ENCODE data around the gene ZKSCAN2.
A peak's percentile ranks its signal among the peaks of the same experiment; 100 is the strongest.

ZKSCAN2 gene

GRCh38 chr16:25257470-25257955 is at the start of gene ZKSCAN2:
Gene ZKSCAN2, minus strand, starts transcription at chr16:25257845. Its CDS starts 718 bp downstream, at chr16:25257127.
- Histone ChIP-seq H3K9me2 (ENCODE audit: low read depth, low read length) (no peaks in the 10 kb centered on the region), H3K9me3 (ENCODE audit: low read length) (no peaks in the 10 kb centered on the region), H3K27ac (ENCODE audit: low read depth, low read length, poor library complexity, severe bottlenecking) (peak within 1 kb of the TSS; percentile 83), H2AFZ (ENCODE audit: low read length) (no peak within 1 kb of the TSS), H3K4me3 (ENCODE audit: low read depth, low read length, poor library complexity, severe bottlenecking) (peak within 1 kb of the TSS; percentile 82), H3K9ac (ENCODE audit: low read length) (peak within 1 kb of the TSS; percentile 87), H3K4me2 (ENCODE audit: low read length) (peak within 1 kb of the TSS; percentile 98), H3K27me3 (ENCODE audit: insufficient read depth, low read length) (no peaks in the 10 kb centered on the region), H3F3A (ENCODE audit: insufficient read depth, low read length) (no peaks in the 10 kb centered on the region), H3K4me1 (ENCODE audit: insufficient read depth, low read length, severe bottlenecking) (peaks cover 43% of the 10 kb centered on the region), H3K79me2 (ENCODE audit: insufficient read depth, low read length) (peaks cover 23% of the 10 kb centered on the region), H4K20me1 (ENCODE audit: insufficient read depth, low read length) (no peaks in the 10 kb centered on the region), H3K36me3 (ENCODE audit: insufficient read depth, low read length) (peaks cover 25% of the 10 kb centered on the region)
- TF ChIP-seq CTCF (IDR thresholded peaks at IDR 0.05; ENCODE audit: low read length), result no peak
- TF ChIP-seq EZH2 (IDR thresholded peaks at IDR 0.05; ENCODE audit: borderline replicate concordance, low read length), result no peak

GRCh38 chr16:25299792-25300590 is 42.3 kb upstream of the ZKSCAN2 start:
- TF ChIP-seq CTCF (IDR thresholded peaks at IDR 0.05; ENCODE audit: low read length), result no peak
- no peak for TF ChIP-seq EZH2 (IDR thresholded peaks at IDR 0.05; ENCODE audit: borderline replicate concordance, low read length)
- Histone ChIP-seq H3K4me1 (ENCODE audit: insufficient read depth, low read length, severe bottlenecking) (no peaks in the 10 kb centered on the region), H3F3A (ENCODE audit: insufficient read depth, low read length) (no peaks in the 10 kb centered on the region), H3K27me3 (ENCODE audit: insufficient read depth, low read length) (no peaks in the 10 kb centered on the region), H3K27ac (ENCODE audit: low read depth, low read length, poor library complexity, severe bottlenecking) (no peak overlapping the region), H3K9me3 (ENCODE audit: low read length) (0 out of 2 replicates have a peak, but pooled peaks cover 2% of the 10 kb centered on the region), H3K9ac (ENCODE audit: low read length) (no peak overlapping the region), H4K20me1 (ENCODE audit: insufficient read depth, low read length) (no peaks in the 10 kb centered on the region), H3K36me3 (ENCODE audit: insufficient read depth, low read length) (no peaks in the 10 kb centered on the region), H3K4me3 (ENCODE audit: low read depth, low read length, poor library complexity, severe bottlenecking) (no peak overlapping the region), H2AFZ (ENCODE audit: low read length) (no peak overlapping the region), H3K4me2 (ENCODE audit: low read length) (no peak overlapping the region), H3K79me2 (ENCODE audit: insufficient read depth, low read length) (no peaks in the 10 kb centered on the region), H3K9me2 (ENCODE audit: low read depth, low read length) (no peaks in the 10 kb centered on the region)

- Histone ChIP-seq H4K20me1 (ENCODE audit: insufficient read depth, low read length) (no peaks in the 10 kb centered on the region), H3K4me2 (ENCODE audit: low read length) (no peak overlapping the region), H3K9me3 (ENCODE audit: low read length) (no peaks in the 10 kb centered on the region), H3K9me2 (ENCODE audit: low read depth, low read length) (no peaks in the 10 kb centered on the region), H3K9ac (ENCODE audit: low read length) (no peak overlapping the region), H2AFZ (ENCODE audit: low read length) (no peak overlapping the region), H3F3A (ENCODE audit: insufficient read depth, low read length) (no peaks in the 10 kb centered on the region), H3K36me3 (ENCODE audit: insufficient read depth, low read length) (no peaks in the 10 kb centered on the region), H3K27ac (ENCODE audit: low read depth, low read length, poor library complexity, severe bottlenecking) (no peak overlapping the region), H3K79me2 (ENCODE audit: insufficient read depth, low read length) (no peaks in the 10 kb centered on the region), H3K4me3 (ENCODE audit: low read depth, low read length, poor library complexity, severe bottlenecking) (no peak overlapping the region), H3K4me1 (ENCODE audit: insufficient read depth, low read length, severe bottlenecking) (no peaks in the 10 kb centered on the region), H3K27me3 (ENCODE audit: insufficient read depth, low read length) (no peaks in the 10 kb centered on the region)
- TF ChIP-seq EZH2 (IDR thresholded peaks at IDR 0.05; ENCODE audit: borderline replicate concordance, low read length) (no peak), CTCF (IDR thresholded peaks at IDR 0.05; ENCODE audit: low read length) (no peak)
These were observed 40.7 kb upstream of the ZKSCAN2 start for GRCh38 chr16:25298165-25298872.

Measured in OCI-LY1 (cell line).